ENCODE measurements around the gene RAI14.

RAI14 gene

GRCh38 chr5:34672196-34672595 is 16.1 kb downstream of the RAI14 start:
- POLR2A ChIA-PET, result no interaction called here
- DNase-seq (ENCODE audit: extremely low spot score), result no peak
- TF ChIP-seq, protein P1, sequence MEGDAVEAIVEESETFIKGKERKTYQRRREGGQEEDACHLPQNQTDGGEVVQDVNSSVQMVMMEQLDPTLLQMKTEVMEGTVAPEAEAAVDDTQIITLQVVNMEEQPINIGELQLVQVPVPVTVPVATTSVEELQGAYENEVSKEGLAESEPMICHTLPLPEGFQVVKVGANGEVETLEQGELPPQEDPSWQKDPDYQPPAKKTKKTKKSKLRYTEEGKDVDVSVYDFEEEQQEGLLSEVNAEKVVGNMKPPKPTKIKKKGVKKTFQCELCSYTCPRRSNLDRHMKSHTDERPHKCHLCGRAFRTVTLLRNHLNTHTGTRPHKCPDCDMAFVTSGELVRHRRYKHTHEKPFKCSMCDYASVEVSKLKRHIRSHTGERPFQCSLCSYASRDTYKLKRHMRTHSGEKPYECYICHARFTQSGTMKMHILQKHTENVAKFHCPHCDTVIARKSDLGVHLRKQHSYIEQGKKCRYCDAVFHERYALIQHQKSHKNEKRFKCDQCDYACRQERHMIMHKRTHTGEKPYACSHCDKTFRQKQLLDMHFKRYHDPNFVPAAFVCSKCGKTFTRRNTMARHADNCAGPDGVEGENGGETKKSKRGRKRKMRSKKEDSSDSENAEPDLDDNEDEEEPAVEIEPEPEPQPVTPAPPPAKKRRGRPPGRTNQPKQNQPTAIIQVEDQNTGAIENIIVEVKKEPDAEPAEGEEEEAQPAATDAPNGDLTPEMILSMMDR (IDR thresholded peaks at IDR 0.05; ENCODE audit: control extremely low read depth, extremely low read depth, low read depth, missing control alignments), result no peak
- CTCF ChIA-PET, result interaction anchor here (1.1 to 5.2 kb wide), 2 partner anchors 16 to 22 kb away, joined by 3 to 19 read pairs; no protein-coding TSS in a partner anchor

GRCh38 chr5:34673463-34674125 is 17.5 kb downstream of the RAI14 start:
- TF ChIP-seq, protein P1 (IDR thresholded peaks at IDR 0.05; ENCODE audit: control extremely low read depth, extremely low read depth, low read depth, missing control alignments), result no peak
- ChIA-PET CTCF (interaction anchor here (1.0 to 5.2 kb wide), 4 partner anchors 9 to 72 kb away, joined by 3 to 19 read pairs (median 3); no protein-coding TSS in a partner anchor), POLR2A (no interaction called here)
- DNase-seq (ENCODE audit: extremely low spot score), result no peak

GRCh38 chr5:34674187-34674586 is 18.1 kb downstream of the RAI14 start:
- DNase-seq (ENCODE audit: extremely low spot score), result no peak
- ChIA-PET CTCF (interaction anchor here (1.5 kb wide), 1 partner anchor 17 kb away, joined by 3 read pairs; no protein-coding TSS in a partner anchor), POLR2A (no interaction called here)
- TF ChIP-seq, protein P1 (IDR thresholded peaks at IDR 0.05; ENCODE audit: control extremely low read depth, extremely low read depth, low read depth, missing control alignments), result no peak

DNA sequence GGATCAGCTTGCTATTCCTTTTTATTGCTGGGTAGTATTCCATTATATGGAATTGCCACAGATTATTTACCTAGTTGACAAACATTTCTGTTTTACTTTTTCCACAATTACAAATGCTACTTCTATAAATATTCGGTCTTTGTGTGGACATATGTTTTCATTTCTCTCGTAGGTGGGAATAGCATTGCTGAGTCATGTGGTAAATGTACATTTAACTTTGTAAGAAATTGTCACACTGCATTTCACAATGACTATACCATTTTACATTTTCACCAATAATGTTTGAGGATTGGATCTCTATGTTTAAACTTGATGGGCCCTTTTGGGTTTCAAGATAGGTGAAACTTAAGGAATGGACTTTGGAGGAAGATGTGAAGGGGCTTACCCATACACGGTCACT is 19.7 kb downstream of the RAI14 start:
- TF ChIP-seq, protein P1 (IDR thresholded peaks at IDR 0.05; ENCODE audit: control extremely low read depth, extremely low read depth, low read depth, missing control alignments), result no peak
- DNase-seq (ENCODE audit: extremely low spot score), result no peak
- ChIA-PET POLR2A (no interaction called here), CTCF (interaction anchor here (1.2 kb wide), 2 partner anchors 12 to 16 kb away, joined by 3 read pairs; no protein-coding TSS in a partner anchor)

- DNase-seq (ENCODE audit: extremely low spot score), result no peak
- ChIA-PET CTCF (interaction anchor here (1.2 kb wide), 2 partner anchors 11 to 17 kb away, joined by 3 read pairs; no protein-coding TSS in a partner anchor), POLR2A (no interaction called here)
- TF ChIP-seq, protein P1 (IDR thresholded peaks at IDR 0.05; ENCODE audit: control extremely low read depth, extremely low read depth, low read depth, missing control alignments), result no peak
Measured at GRCh38 chr5:34676416-34676815, 20.3 kb downstream of the RAI14 start.

DNA sequence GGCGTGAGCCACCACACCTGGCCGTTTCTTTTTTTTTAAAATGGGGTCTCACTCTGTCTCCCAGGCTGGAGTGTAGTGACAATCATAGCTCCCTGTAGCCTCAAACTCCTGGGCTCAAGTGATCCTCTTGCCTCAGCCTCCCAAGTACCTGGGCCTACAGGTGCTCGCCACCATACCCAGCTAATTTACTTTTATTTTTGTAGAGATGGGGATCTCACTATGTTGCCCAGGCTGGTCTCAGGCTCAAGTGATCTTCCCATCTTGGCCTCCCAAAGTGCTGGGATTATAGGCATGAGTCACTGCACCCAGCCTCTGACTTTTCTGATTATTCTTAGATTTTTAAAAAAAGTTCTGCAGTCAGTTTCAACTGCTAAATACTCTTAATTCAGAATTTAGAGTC is 21.3 kb downstream of the RAI14 start:
- no peak for DNase-seq (ENCODE audit: extremely low spot score)
- TF ChIP-seq, protein P1 (IDR thresholded peaks at IDR 0.05; ENCODE audit: control extremely low read depth, extremely low read depth, low read depth, missing control alignments), result no peak
- CTCF ChIA-PET, result interaction anchor here (1.3 kb wide), 1 partner anchor 15 kb away, joined by 3 read pairs; no protein-coding TSS in a partner anchor
- POLR2A ChIA-PET, result no interaction called here

Measured in GM10248 (cell line).